HEK293 (cell line): ENCODE results near the gene SLC39A3.
A peak's percentile ranks its signal among the peaks of the same experiment; 100 is the strongest.

ENCODE experiments used
- CTCF ChIA-PET: fragments of 350-600 bp; formaldehyde crosslinking; extraction: SDS; loops from one replicate; lab custom pipeline; 2021; ENCODE audit warnings: antibody characterized with exemption; lab: Yijun Ruan, JAX
- POLR2A ChIA-PET: fragments of 300-600 bp; formaldehyde crosslinking; extraction: SDS; loops from one replicate; lab custom pipeline; 2020; ENCODE audit warnings: antibody characterized with exemption, inconsistent platforms; lab: Yijun Ruan, JAX
- H3K27ac ChIP-seq: fragments of 200-500 bp; sonication (Bioruptor generic); 2 replicates; pipeline ENCODE4 v1.5.1; 2014; ENCODE audit warnings: low read depth, low read length, control low read depth, inconsistent platforms; ENCODE audit errors: extremely low read depth
- H3K36me3 ChIP-seq, 2 experiments: fragments of 200-500 bp in 1 of 2; sonication (Bioruptor generic) in 1 of 2; 1 replicate in 1 of 2; 2 replicates in 1 of 2; pipeline ENCODE4 v1.5.1; 2014 to 2017; ENCODE audit warnings: inconsistent platforms in 2 of 2, low read length in 2 of 2; ENCODE audit not compliant: control insufficient read depth in 2 of 2, insufficient read depth in 1 of 2
- H3K4me1 ChIP-seq: fragments of 200-500 bp; sonication (Bioruptor generic); 2 replicates; pipeline ENCODE4 v1.5.1; 2014; ENCODE audit warnings: mild to moderate bottlenecking, low read length, inconsistent platforms; ENCODE audit not compliant: control insufficient read depth, insufficient read depth
- H3K4me3 ChIP-seq: 2 replicates; pipeline ENCODE4 v1.5.1; 2011; ENCODE audit warnings: low read depth, mild to moderate bottlenecking, control low read depth, low read length, moderate library complexity
- H3K9me3 ChIP-seq: fragments of 200-500 bp; sonication (Bioruptor generic); 2 replicates; pipeline ENCODE4 v1.5.1; 2014; ENCODE audit warnings: low read depth, low read length, inconsistent platforms; ENCODE audit not compliant: control insufficient read depth, insufficient read depth
- GLIS2 ChIP-seq: fragments of 450-650 bp; formaldehyde crosslinking; IDR thresholded peaks from 2 replicates; pipeline ENCODE4 v1.5.1; 2016; ENCODE audit warnings: missing biosample characterization, missing genetic modification characterization
- IKZF3 ChIP-seq: fragments of 450-650 bp; IDR thresholded peaks from 2 replicates; pipeline ENCODE4 v1.5.0; 2018; ENCODE audit warnings: missing biosample characterization, mild to moderate bottlenecking, missing genetic modification characterization, moderate library complexity
- KLF16 ChIP-seq: fragments of 450-650 bp; formaldehyde crosslinking; IDR thresholded peaks from 2 replicates; pipeline ENCODE4 v1.5.1; 2017; ENCODE audit warnings: missing biosample characterization, missing genetic modification characterization
- PRDM1 ChIP-seq: fragments of 450-650 bp; formaldehyde crosslinking; IDR thresholded peaks from 2 replicates; pipeline ENCODE4; 2016; ENCODE audit warnings: missing biosample characterization, missing genetic modification characterization
- ZBTB21 ChIP-seq: fragments of 450-650 bp; formaldehyde crosslinking; IDR thresholded peaks from 2 replicates; pipeline ENCODE4 v1.5.1; 2017; ENCODE audit warnings: missing biosample characterization, missing genetic modification characterization
- ZBTB7A ChIP-seq: fragments of 450-650 bp; formaldehyde crosslinking; IDR thresholded peaks from 2 replicates; pipeline ENCODE4 v1.5.1; 2016; ENCODE audit warnings: low read depth, missing biosample characterization, missing genetic modification characterization
- ZFHX2 ChIP-seq: fragments of 450-650 bp; formaldehyde crosslinking; conservative IDR thresholded peaks from 2 replicates; pipeline ENCODE4 v1.5.1; 2016; ENCODE audit warnings: missing biosample characterization, missing genetic modification characterization
- ZIC2 ChIP-seq: fragments of 450-650 bp; formaldehyde crosslinking; IDR thresholded peaks from 2 replicates; pipeline ENCODE4 v1.5.1; 2016; ENCODE audit warnings: missing biosample characterization, missing genetic modification characterization
- ZNF121 ChIP-seq: fragments of 450-650 bp; formaldehyde crosslinking; IDR thresholded peaks from 2 replicates; pipeline ENCODE4 v1.5.1; 2016; ENCODE audit warnings: missing biosample characterization, missing genetic modification characterization
- ZNF155 ChIP-seq: fragments of 450-650 bp; formaldehyde crosslinking; IDR thresholded peaks from 2 replicates; pipeline ENCODE4 v1.5.1; 2016; ENCODE audit warnings: missing biosample characterization, missing genetic modification characterization
- ZNF157 ChIP-seq: fragments of 450-650 bp; formaldehyde crosslinking; IDR thresholded peaks from 2 replicates; pipeline ENCODE4 v1.5.1; 2016; ENCODE audit warnings: missing biosample characterization, missing genetic modification characterization
- ZNF248 ChIP-seq: fragments of 450-650 bp; formaldehyde crosslinking; IDR thresholded peaks from 2 replicates; pipeline ENCODE4 v1.5.1; 2017; ENCODE audit warnings: missing biosample characterization, missing genetic modification characterization
- ZNF48 ChIP-seq: fragments of 450-650 bp; formaldehyde crosslinking; IDR thresholded peaks from 2 replicates; pipeline ENCODE4 v1.5.1; 2016; ENCODE audit warnings: missing biosample characterization, missing genetic modification characterization
- ZNF548 ChIP-seq: fragments of 450-650 bp; formaldehyde crosslinking; IDR thresholded peaks from 2 replicates; pipeline ENCODE4 v1.5.1; 2016; ENCODE audit warnings: missing biosample characterization, missing genetic modification characterization
- ZNF623 ChIP-seq: fragments of 450-650 bp; formaldehyde crosslinking; IDR thresholded peaks from 2 replicates; pipeline ENCODE4 v1.5.1; 2016; ENCODE audit warnings: missing biosample characterization, missing genetic modification characterization
- ZNF626 ChIP-seq: fragments of 450-650 bp; sonication (Bioruptor Pico); formaldehyde crosslinking; IDR thresholded peaks from 2 replicates; pipeline ENCODE4 v1.5.1; 2018; ENCODE audit warnings: missing biosample characterization, missing genetic modification characterization, inconsistent platforms
- TF ChIP-seq, protein P1 (sequence below): fragments of 450-650 bp; formaldehyde crosslinking; IDR thresholded peaks from 2 replicates; pipeline ENCODE4 v1.5.1; 2016; ENCODE audit warnings: missing biosample characterization, missing genetic modification characterization
- TF ChIP-seq, protein P2 (sequence below): fragments of 450-650 bp; formaldehyde crosslinking; IDR thresholded peaks from 2 replicates; pipeline ENCODE4 v1.5.1; 2016; ENCODE audit warnings: missing biosample characterization, missing genetic modification characterization, borderline replicate concordance
- TF ChIP-seq, protein P3 (sequence below): fragments of 450-650 bp; formaldehyde crosslinking; optimal IDR thresholded peaks from 2 replicates; pipeline ENCODE3; 2016; ENCODE audit warnings: missing biosample characterization, mild to moderate bottlenecking, missing genetic modification characterization
- TF ChIP-seq, protein P4 (sequence below): fragments of 450-650 bp; formaldehyde crosslinking; IDR thresholded peaks from 2 replicates; pipeline ENCODE4 v1.5.1; 2016; ENCODE audit warnings: missing biosample characterization, missing genetic modification characterization
- TF ChIP-seq, protein P5 (sequence below): fragments of 450-650 bp; formaldehyde crosslinking; conservative IDR thresholded peaks from 2 replicates; pipeline ENCODE4 v1.5.1; 2016; ENCODE audit warnings: low read depth, missing biosample characterization, missing genetic modification characterization

SLC39A3 gene

DNA sequence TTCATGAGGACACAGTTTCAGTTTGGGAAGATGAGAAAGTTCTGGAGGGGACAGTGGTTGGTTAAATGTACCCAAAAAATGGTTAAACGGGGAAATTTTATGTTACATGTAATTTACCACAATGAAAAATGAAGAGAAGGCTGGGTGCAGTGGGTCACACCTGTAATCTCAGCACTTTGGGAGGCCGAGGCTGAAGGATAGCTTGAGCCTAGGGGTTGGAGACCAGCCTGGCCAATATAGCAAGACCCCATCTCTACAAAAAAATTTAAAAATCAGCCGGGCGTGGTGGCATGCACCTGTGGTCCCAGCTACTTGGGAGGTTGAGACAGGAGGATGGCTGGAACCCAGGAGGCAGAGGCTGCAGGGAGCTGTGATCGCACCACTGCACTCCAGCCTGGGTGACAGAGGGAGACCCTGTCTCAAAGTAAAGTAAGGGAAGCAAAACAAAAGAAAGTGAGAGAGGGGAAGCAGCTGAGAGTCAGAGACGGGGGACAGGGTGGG, 54.6 kb downstream of the SLC39A3 start:
- Histone ChIP-seq H3K9me3 (no peaks in the 10 kb centered on the region), H3K4me3 (no peak overlapping the region), H3K27ac (no peak overlapping the region), H3K4me1 (no peaks in the 10 kb centered on the region), H3K36me3 (no peaks in the 10 kb centered on the region)
- ChIA-PET CTCF (no interaction called here), POLR2A (interaction anchor here (0.6 to 1.2 kb wide), 3 partner anchors 37 to 593 kb away, joined by 3 to 5 read pairs (median 3); no protein-coding TSS in a partner anchor)
- TF ChIP-seq ZNF121 (tag by site-specific recombination) (peak; percentile 20; the same call in 1 of the 2 replicates), ZNF155 (tag by site-specific recombination) (no peak), ZNF548 (tag by site-specific recombination) (peak; percentile 83), ZBTB7A (no peak), ZNF48 (tag by site-specific recombination) (no peak), PRDM1 (tag by site-specific recombination) (no peak), ZBTB21 (tag by site-specific recombination) (no peak)
- TF ChIP-seq, protein P1, sequence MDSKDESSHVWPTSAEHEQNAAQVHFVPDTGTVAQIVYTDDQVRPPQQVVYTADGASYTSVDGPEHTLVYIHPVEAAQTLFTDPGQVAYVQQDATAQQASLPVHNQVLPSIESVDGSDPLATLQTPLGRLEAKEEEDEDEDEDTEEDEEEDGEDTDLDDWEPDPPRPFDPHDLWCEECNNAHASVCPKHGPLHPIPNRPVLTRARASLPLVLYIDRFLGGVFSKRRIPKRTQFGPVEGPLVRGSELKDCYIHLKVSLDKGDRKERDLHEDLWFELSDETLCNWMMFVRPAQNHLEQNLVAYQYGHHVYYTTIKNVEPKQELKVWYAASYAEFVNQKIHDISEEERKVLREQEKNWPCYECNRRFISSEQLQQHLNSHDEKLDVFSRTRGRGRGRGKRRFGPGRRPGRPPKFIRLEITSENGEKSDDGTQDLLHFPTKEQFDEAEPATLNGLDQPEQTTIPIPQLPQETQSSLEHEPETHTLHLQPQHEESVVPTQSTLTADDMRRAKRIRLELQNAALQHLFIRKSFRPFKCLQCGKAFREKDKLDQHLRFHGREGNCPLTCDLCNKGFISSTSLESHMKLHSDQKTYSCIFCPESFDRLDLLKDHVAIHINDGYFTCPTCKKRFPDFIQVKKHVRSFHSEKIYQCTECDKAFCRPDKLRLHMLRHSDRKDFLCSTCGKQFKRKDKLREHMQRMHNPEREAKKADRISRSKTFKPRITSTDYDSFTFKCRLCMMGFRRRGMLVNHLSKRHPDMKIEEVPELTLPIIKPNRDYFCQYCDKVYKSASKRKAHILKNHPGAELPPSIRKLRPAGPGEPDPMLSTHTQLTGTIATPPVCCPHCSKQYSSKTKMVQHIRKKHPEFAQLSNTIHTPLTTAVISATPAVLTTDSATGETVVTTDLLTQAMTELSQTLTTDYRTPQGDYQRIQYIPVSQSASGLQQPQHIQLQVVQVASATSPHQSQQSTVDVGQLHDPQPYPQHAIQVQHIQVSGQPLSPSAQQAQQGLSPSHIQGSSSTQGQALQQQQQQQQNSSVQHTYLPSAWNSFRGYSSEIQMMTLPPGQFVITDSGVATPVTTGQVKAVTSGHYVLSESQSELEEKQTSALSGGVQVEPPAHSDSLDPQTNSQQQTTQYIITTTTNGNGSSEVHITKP (tag by site-specific recombination) = no peak

DNA sequence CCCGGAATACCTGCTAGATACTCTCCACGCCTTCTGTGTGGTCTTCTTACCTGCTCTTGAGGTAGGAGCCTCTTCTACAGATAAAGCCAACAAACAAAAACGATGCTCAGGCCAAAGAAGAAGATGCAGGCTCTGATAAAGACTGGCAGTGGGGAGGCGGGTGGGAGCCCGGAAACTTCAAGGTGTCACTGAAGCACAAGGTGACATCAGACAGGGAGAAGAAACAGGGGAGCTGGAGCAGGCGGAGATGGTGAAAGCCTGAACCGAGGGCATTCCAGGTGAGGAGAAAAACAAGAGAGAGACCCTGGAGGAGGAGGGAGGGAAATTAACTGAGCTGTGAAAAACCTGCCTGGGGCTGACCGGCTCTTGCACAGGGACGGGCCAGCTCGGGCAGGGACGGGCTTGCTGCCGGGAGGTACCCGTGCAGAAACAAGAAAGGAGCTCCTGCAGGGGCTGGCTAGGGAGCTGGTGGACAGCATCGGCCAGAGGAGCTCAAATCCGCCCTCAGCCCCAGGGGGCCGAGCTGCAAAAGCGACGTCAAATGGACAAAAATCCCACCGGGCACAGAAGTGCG, 56.3 kb downstream of the SLC39A3 start:
- CTCF ChIA-PET = interaction anchor here (0.6 kb wide), 1 partner anchor 142 kb away, joined by 3 read pairs; no protein-coding TSS in a partner anchor
- no peaks in the 10 kb centered on the region for H3K9me3 ChIP-seq
- no peaks in the 10 kb centered on the region for H3K4me1 ChIP-seq
- POLR2A ChIA-PET = no interaction called here
- no peak overlapping the region for H3K27ac ChIP-seq
- H3K36me3 ChIP-seq = no peaks in the 10 kb centered on the region
- H3K4me3 ChIP-seq = no peak overlapping the region
- TF ChIP-seq IKZF3 = no peak
- TF ChIP-seq, protein P2, sequence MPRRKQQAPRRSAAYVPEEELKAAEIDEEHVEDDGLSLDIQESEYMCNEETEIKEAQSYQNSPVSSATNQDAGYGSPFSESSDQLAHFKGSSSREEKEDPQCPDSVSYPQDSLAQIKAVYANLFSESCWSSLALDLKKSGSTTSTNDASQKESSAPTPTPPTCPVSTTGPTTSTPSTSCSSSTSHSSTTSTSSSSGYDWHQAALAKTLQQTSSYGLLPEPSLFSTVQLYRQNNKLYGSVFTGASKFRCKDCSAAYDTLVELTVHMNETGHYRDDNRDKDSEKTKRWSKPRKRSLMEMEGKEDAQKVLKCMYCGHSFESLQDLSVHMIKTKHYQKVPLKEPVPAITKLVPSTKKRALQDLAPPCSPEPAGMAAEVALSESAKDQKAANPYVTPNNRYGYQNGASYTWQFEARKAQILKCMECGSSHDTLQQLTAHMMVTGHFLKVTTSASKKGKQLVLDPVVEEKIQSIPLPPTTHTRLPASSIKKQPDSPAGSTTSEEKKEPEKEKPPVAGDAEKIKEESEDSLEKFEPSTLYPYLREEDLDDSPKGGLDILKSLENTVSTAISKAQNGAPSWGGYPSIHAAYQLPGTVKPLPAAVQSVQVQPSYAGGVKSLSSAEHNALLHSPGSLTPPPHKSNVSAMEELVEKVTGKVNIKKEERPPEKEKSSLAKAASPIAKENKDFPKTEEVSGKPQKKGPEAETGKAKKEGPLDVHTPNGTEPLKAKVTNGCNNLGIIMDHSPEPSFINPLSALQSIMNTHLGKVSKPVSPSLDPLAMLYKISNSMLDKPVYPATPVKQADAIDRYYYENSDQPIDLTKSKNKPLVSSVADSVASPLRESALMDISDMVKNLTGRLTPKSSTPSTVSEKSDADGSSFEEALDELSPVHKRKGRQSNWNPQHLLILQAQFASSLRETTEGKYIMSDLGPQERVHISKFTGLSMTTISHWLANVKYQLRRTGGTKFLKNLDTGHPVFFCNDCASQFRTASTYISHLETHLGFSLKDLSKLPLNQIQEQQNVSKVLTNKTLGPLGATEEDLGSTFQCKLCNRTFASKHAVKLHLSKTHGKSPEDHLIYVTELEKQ (tag by site-specific recombination) = no peak
- TF ChIP-seq, protein P3, sequence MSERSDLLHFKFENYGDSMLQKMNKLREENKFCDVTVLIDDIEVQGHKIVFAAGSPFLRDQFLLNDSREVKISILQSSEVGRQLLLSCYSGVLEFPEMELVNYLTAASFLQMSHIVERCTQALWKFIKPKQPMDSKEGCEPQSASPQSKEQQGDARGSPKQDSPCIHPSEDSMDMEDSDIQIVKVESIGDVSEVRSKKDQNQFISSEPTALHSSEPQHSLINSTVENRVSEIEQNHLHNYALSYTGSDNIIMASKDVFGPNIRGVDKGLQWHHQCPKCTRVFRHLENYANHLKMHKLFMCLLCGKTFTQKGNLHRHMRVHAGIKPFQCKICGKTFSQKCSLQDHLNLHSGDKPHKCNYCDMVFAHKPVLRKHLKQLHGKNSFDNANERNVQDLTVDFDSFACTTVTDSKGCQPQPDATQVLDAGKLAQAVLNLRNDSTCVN (tag by site-specific recombination) = no peak
- TF ChIP-seq, protein P4, sequence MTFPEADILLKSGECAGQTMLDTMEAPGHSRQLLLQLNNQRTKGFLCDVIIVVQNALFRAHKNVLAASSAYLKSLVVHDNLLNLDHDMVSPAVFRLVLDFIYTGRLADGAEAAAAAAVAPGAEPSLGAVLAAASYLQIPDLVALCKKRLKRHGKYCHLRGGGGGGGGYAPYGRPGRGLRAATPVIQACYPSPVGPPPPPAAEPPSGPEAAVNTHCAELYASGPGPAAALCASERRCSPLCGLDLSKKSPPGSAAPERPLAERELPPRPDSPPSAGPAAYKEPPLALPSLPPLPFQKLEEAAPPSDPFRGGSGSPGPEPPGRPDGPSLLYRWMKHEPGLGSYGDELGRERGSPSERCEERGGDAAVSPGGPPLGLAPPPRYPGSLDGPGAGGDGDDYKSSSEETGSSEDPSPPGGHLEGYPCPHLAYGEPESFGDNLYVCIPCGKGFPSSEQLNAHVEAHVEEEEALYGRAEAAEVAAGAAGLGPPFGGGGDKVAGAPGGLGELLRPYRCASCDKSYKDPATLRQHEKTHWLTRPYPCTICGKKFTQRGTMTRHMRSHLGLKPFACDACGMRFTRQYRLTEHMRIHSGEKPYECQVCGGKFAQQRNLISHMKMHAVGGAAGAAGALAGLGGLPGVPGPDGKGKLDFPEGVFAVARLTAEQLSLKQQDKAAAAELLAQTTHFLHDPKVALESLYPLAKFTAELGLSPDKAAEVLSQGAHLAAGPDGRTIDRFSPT (tag by site-specific recombination) = no peak
- no peak for TF ChIP-seq ZFHX2 (tag by site-specific recombination)
- TF ChIP-seq ZNF626 (tag by site-specific recombination) = no peak
- TF ChIP-seq, protein P5, sequence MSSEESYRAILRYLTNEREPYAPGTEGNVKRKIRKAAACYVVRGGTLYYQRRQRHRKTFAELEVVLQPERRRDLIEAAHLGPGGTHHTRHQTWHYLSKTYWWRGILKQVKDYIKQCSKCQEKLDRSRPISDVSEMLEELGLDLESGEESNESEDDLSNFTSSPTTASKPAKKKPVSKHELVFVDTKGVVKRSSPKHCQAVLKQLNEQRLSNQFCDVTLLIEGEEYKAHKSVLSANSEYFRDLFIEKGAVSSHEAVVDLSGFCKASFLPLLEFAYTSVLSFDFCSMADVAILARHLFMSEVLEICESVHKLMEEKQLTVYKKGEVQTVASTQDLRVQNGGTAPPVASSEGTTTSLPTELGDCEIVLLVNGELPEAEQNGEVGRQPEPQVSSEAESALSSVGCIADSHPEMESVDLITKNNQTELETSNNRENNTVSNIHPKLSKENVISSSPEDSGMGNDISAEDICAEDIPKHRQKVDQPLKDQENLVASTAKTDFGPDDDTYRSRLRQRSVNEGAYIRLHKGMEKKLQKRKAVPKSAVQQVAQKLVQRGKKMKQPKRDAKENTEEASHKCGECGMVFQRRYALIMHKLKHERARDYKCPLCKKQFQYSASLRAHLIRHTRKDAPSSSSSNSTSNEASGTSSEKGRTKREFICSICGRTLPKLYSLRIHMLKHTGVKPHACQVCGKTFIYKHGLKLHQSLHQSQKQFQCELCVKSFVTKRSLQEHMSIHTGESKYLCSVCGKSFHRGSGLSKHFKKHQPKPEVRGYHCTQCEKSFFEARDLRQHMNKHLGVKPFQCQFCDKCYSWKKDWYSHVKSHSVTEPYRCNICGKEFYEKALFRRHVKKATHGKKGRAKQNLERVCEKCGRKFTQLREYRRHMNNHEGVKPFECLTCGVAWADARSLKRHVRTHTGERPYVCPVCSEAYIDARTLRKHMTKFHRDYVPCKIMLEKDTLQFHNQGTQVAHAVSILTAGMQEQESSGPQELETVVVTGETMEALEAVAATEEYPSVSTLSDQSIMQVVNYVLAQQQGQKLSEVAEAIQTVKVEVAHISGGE (tag by site-specific recombination) = no peak
- TF ChIP-seq ZNF623 = no peak
- TF ChIP-seq ZNF157 (tag by site-specific recombination) = no peak
- no peak for TF ChIP-seq GLIS2 (tag by site-specific recombination)
- TF ChIP-seq ZNF248 (tag by site-specific recombination) = no peak
- no peak for TF ChIP-seq ZIC2 (tag by site-specific recombination)
- TF ChIP-seq KLF16 (tag by site-specific recombination) = no peak
- no peak for TF ChIP-seq ZNF121 (tag by site-specific recombination)
